Inflammatory macrophage (primary cell): ENCODE measurements around the gene SLC10A6.
A peak's percentile ranks its signal among the peaks of the same experiment; 100 is the strongest.

Experiments
- DNase-seq, 2 donors: peaks; one replicate each; pipeline ENCODE4 v3.0.0-alpha.2; 2020 to 2022

The SLC10A6 gene

GRCh38 chr4:86846921-86847320, 2.3 kb downstream of the SLC10A6 start:
- DNase-seq, result no peak

DNA sequence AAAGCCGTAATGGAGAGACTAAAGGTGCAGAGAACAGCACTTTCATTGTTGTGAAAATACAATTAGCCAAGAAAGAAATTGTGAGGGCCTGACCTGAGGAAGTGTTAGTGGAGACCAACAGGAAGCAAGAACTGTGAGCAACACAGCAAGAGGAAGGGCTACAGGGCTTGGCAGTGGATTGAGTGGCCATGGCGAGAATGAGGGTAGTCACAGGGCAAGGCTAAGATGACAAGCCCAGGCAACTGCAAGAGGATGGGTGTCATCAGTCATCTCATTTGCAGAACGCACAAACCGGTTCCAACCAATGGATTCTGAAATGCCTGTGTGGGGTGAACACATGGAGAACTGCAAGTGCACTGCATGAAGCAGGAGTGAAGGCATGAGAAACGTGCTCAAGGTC, 3.6 kb downstream of the SLC10A6 start:
- peak; percentile 5 to 47 for DNase-seq

GRCh38 chr4:86841309-86841708, 7.9 kb downstream of the SLC10A6 start:
- DNase-seq, result no peak

- no peak for DNase-seq
Observed at GRCh38 chr4:86840858-86841257, 8.3 kb downstream of the SLC10A6 start.

- no peak for DNase-seq
Observed at GRCh38 chr4:86837691-86838503, 11.3 kb downstream of the SLC10A6 start.

DNA sequence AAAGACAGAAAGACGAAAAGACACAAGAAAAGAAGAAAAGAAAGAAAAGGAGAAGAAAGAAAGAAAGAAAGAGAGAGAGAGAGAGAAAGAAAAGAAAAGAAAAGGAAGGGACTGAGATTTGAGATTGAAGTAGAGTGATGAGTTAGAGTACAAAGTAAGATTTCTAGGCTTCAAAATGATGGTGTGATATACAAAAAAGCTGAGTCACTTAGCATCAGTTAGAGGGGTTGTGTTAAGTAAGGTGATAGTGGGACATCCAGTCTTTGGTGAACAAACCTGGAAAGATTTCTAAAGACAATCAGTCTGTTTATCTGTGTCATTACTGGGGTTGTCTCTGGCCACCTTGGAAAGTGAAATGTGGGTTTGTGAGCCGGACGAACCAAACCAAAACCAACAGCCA, 13.5 kb downstream of the SLC10A6 start:
- no peak for DNase-seq

- no peak for DNase-seq
Observed at GRCh38 chr4:86834901-86835300, 14.3 kb downstream of the SLC10A6 start.

- DNase-seq, result no peak
Observed at GRCh38 chr4:86833615-86834014, 15.6 kb downstream of the SLC10A6 start.

DNA sequence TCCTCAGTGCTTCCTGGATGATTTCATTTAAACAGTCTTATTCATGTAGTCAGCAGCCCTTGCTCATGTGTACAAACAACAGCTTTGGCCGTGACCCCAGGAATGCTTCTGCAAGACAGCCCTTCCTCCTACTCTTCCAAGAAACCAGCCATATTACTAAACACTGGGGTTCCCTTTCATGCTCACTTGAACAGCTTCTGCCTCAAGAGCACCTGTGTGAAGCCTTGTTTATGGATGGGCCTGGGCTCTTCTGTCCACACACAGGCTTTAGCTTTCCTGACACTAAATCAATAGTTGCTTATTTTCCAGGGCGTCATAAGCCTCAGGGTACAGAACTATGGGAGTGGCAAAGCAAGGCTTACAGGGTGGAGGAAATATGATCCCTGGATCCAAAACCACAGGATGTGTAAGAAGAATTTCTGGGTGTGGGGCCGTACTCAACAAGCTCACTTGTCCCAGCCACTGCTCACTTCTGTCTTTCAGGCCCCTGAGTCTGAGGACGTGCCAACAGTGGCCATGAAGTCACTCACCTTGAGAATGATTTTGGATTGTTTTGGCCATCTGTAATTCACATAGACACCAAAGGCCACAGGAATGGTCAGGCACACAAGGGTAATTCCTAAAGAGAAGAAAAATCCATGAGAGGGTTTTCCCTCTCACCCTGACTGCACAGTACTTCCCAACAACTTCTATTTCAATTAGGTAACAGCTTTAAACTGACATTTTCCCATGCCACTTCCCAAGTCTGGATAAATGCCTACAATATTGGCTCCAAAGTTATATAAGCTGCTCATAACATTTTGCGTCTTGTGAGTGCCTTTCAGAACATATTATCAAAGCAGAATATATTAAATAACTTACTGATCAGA, 17.7 kb downstream of the SLC10A6 start:
- DNase-seq, result peak; percentile 78

DNA sequence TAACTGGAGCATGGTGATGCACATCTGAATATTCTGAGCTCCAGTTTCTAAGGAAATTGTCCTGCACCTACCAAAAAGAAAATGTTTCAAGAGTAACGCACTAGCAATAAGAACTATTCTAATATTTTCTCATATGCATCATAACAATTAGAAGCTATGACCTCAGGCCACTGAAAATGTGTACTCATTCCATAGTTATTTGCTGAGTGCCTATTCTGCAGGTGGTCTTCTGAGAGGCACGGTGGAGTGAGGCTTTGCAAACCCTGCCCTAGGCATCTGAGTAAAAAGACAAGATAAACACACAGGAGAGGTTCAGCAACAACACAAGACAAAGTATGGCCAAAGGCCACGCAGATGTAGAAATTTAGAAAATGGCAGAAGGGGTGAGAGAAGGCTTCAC, 23.7 kb downstream of the SLC10A6 start:
- DNase-seq, result no peak

DNA sequence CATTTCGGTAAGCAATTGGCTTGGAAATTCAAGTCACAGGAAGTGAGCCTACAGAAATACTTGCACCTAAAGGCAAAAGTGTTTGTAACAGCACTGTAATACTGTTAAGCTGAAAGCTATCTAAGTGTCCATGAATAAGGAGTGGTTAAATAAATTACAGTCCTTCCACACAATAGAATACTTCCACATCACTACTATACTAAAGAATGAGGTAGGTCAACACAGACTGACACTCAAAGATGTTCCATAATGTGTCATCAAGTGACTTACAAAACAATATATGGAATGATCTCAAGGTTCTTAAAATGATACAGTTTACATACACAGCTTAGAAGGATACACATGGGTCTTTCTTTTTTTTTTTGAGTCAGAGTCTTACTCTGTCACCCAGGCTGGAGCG, 27.0 kb downstream of the SLC10A6 start:
- DNase-seq, result no peak

DNA sequence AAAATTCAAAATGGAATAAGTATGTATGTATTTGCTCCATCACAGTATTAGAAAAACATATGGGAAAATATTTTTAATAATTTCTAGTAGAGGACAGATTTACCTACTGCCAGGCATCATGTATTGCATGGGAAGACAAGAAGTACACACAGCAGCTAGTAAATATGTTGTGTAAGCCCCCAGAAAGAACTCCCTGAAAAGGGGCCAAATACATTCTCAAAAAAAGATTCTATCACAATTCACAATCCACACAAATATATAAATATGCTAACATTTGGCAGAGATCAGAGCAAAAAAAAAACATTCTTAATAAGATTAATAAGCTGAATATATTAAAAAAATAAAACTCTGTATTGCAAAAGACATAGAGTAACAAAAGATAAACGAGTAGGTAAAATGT, 28.0 kb downstream of the SLC10A6 start:
- DNase-seq, result no peak

- no peak for DNase-seq
Observed at GRCh38 chr4:86819561-86819960, 29.6 kb downstream of the SLC10A6 start.

DNA sequence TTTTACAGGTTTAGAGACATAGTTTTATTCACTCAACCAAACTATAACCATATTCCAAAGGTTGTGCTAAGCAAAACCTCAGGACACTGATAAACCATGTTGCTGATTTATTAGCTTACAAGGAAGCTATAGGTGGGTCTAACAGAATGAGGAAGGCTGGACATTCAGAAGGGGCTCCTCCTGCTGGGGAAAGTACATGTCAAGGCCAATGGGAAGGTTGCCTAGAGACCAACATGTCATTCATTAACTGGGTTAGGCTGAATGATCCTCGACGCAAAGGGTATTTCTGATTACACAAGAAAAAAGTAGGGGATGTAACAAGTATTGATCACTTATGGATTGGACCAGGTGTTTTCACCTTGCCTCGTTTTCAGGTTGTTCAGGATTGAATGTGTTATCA, 30.3 kb downstream of the SLC10A6 start:
- DNase-seq, result no peak

GRCh38 chr4:86818211-86818610, 31.0 kb downstream of the SLC10A6 start:
- DNase-seq, result no peak

DNA sequence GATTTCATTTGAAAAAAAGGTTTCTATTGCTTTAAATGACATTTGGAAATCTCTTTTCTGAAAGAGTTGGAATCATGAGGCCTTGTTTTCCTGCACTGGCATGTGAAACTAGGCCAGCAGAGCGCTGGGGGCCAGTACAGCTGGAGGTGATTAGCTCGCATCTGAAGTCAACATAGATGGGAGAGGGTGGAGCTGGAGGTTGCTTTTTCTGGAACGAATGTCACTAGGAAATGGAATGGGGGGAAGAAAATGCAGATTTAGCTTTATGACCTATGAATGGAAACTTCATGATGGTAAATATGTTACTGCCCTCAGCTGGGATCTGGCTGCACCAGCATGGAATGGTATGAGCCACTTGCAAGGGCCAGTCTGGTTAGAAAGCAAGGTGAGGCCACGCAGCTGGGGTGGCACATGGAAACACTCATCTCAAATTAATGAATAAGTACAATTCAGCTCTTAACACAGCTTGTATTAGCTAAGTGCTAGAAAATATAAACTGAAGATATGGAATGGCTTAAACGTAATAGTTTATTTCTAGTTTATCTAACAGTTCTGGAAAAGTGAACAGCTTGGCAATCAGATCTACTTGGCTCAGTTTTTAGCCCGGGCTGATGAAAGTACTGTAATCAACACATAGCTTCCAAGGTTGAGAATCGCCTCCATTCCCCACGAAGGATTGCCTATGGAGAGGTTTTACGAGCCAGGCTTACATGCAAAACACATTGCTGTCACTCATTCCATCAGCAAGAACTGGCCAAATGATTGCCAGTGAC, 32.5 kb downstream of the SLC10A6 start:
- DNase-seq, result no peak

DNA sequence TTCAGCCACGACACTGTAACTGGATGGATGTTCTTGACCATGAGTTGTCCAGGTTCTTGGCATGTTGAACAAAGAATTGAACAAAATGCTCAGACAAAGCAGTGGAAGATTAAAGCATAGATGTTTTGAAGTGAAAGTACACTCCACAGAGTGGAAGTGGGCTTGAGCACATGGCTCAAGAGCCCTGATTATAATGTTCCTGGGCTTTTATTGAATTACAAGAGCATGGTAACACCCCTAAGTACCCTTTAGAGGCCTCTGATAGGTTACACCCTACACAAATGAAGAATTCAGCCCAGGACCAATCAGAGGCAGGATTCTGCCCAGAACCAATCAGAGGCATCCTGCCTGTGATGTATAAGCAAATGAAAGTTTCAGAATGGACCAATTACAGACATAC, 33.5 kb downstream of the SLC10A6 start:
- no peak for DNase-seq

GRCh38 chr4:86810847-86811246, 38.3 kb downstream of the SLC10A6 start:
- DNase-seq, result no peak

GRCh38 chr4:86809809-86810208, 39.4 kb downstream of the SLC10A6 start:
- no peak for DNase-seq

DNA sequence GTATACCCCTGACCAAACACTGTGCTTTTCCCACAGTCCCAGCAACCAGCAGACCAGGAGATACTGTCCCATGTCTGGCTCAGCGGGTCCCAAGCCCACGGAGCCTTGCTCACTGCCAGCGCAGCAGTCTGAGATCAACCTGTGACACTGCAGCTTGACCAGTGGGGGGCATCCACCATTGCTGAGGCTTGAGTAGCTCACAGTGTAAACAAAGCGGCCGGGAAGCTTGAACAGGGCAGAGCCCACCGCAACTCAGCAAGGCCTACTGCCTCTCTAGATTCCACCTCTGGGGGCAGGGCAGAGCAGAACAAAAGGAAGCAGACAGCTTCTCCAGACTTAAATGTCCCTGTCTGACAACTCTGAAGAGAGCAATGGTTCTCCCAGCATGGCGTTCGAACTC, 58.1 kb downstream of the SLC10A6 start:
- DNase-seq, result no peak

DNA sequence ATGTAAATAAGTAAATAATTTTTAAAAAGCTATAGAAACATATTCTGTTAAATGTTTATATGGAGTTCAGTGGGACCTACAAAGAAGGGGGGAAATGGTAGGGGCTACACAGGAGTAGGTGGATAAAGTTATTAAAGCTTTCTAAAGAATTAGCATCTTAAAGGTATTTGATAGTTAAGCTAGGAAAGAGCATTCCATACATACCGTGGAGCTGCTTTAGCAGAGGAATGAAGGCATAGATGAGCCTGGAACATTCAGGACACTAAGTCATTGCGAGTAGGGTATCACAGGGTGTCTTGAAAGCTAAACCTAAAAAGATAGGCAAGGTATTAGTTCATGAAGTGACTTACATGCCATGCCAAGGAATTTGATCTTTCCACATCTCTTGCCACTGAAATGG, 60.4 kb downstream of the SLC10A6 start:
- no peak for DNase-seq

- no peak for DNase-seq
Observed at GRCh38 chr4:86778175-86778574, 71.0 kb downstream of the SLC10A6 start.

- no peak for DNase-seq
Observed at GRCh38 chr4:86775061-86775460, 74.1 kb downstream of the SLC10A6 start.
